KMS-11 (cell line): ENCODE measurements around the gene ZAP70.

Experiments
- H2AFZ ChIP-seq: fragments of 200-600 bp; sonication (generic); 2 replicates; pipeline ENCODE4 v1.6.1; 2016; ENCODE audit warnings: antibody characterized with exemption, mixed run types, low read depth
- H3K27ac ChIP-seq: fragments of 200-600 bp; sonication (generic); 2 replicates; pipeline ENCODE4 v1.6.1; 2016; ENCODE audit warnings: mild to moderate bottlenecking, mixed run types
- H3K27me3 ChIP-seq: fragments of 200-600 bp; sonication (generic); 2 replicates; pipeline ENCODE4 v1.6.1; 2017; ENCODE audit warnings: mild to moderate bottlenecking, low read depth, mixed run types, moderate library complexity; ENCODE audit not compliant: insufficient read depth
- H3K36me3 ChIP-seq: fragments of 200-600 bp; sonication (generic); 2 replicates; pipeline ENCODE4 v1.6.1; 2017; ENCODE audit warnings: mild to moderate bottlenecking, mixed run types; ENCODE audit not compliant: insufficient read depth
- H3K4me1 ChIP-seq: fragments of 200-600 bp; sonication (generic); 2 replicates; pipeline ENCODE4 v1.6.1; 2016; ENCODE audit warnings: mild to moderate bottlenecking, low read depth, mixed run types; ENCODE audit not compliant: poor library complexity, severe bottlenecking
- H3K4me2 ChIP-seq: fragments of 200-600 bp; sonication (generic); 2 replicates; pipeline ENCODE4 v1.7.0; 2016; ENCODE audit warnings: mild to moderate bottlenecking, mixed run types
- H3K4me3 ChIP-seq: fragments of 200-600 bp; sonication (generic); IDR thresholded peaks from 2 replicates; pipeline ENCODE4 v1.6.1; 2017; ENCODE audit warnings: low read depth, low read length, mixed read lengths; ENCODE audit not compliant: insufficient read depth
- H3K79me2 ChIP-seq: fragments of 200-600 bp; sonication (generic); 2 replicates; pipeline ENCODE4 v1.6.1; 2016; ENCODE audit warnings: low read depth, mixed run types; ENCODE audit not compliant: insufficient read depth
- H3K9ac ChIP-seq: fragments of 200-600 bp; sonication (generic); 2 replicates; pipeline ENCODE4 v1.6.1; 2016; ENCODE audit warnings: mild to moderate bottlenecking, mixed run types
- H4K20me1 ChIP-seq: fragments of 200-600 bp; sonication (generic); 2 replicates; pipeline ENCODE4 v1.6.1; 2016; ENCODE audit warnings: mild to moderate bottlenecking, mixed run types; ENCODE audit not compliant: insufficient read depth
- TF ChIP-seq, protein P1 (sequence below): fragments of 200-600 bp; sonication (generic); conservative IDR thresholded peaks from 2 replicates; pipeline ENCODE4 v1.6.1; 2017; ENCODE audit warnings: low read depth, mild to moderate bottlenecking, antibody characterized with exemption, low read length, moderate library complexity, mixed read lengths

ZAP70 gene

DNA sequence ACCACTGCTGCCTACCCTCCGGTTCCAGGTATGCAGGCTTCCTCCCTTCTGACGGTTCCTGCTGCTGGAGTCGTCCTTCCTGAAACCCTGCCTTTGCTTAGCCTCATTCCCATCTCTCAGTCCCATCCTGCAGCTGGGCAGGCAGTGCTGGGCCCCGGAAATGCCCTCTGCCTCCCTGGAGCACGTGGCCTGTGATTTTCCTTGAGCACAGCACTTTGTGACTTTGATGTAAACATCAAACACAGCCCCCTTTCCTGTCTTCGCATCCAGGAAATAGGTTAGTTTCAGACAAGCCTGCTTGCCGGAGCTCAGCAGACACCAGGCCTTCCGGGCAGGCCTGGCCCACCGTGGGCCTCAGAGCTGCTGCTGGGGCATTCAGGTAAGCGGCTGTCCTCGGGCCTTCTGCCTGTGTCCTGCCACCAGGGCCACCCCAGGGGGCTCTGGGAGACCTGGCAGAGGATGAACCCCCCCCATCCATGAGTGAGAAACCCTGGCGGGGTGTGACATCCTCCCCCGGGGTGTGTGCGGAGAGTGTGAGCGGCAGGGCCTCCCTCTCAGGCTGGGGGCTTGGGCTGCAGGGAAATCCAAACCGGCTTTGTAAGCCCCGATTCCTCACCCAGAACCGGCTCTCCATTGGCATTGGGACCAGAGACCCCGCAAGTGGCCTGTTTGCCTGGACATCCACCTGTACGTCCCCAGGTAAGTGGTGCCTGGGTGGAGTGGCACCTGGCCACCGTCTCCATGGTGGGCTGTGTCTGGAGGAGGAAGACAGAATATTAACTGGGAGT, at the start of gene ZAP70:
ZAP70 (plus strand) TSS at position 281 of the 788 bp plus-strand sequence. CDS start 10,461 bp downstream, outside the sequence.
- Histone ChIP-seq H3K27ac (no peak within 1 kb of the TSS), H3K9ac (no peak within 1 kb of the TSS), H4K20me1 (no peaks in the 10 kb centered on the region), H3K27me3 (no peaks in the 10 kb centered on the region), H3K4me2 (no peak within 1 kb of the TSS), H3K79me2 (no peaks in the 10 kb centered on the region), H3K4me1 (no peaks in the 10 kb centered on the region), H3K36me3 (no peaks in the 10 kb centered on the region), H2AFZ (no peak within 1 kb of the TSS), H3K4me3 (no peak within 1 kb of the TSS)
- TF ChIP-seq, protein P1, sequence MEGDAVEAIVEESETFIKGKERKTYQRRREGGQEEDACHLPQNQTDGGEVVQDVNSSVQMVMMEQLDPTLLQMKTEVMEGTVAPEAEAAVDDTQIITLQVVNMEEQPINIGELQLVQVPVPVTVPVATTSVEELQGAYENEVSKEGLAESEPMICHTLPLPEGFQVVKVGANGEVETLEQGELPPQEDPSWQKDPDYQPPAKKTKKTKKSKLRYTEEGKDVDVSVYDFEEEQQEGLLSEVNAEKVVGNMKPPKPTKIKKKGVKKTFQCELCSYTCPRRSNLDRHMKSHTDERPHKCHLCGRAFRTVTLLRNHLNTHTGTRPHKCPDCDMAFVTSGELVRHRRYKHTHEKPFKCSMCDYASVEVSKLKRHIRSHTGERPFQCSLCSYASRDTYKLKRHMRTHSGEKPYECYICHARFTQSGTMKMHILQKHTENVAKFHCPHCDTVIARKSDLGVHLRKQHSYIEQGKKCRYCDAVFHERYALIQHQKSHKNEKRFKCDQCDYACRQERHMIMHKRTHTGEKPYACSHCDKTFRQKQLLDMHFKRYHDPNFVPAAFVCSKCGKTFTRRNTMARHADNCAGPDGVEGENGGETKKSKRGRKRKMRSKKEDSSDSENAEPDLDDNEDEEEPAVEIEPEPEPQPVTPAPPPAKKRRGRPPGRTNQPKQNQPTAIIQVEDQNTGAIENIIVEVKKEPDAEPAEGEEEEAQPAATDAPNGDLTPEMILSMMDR = no peak

DNA sequence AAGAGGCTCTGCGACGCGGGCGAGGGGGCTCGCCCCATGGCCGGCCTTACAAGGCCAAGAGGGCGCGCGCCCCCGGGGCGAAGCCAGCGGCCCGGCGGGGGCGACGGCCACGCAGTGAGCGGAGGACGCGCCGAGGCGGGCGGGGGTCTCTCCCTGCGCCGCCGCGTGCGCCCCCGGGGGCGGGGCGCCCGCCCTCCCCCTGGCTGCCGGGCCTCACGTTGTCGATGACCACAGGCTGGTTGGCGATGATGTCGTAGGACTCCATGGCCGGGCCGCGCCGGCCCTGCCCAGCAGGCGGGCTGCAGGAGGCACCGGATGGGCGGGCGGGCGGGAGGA, 49.8 kb upstream of the ZAP70 start:
- no peak overlapping the region for H3K4me3 ChIP-seq
- H3K27me3 ChIP-seq = no peaks in the 10 kb centered on the region
- peak overlapping the region; percentile 76 for H3K9ac ChIP-seq
- TF ChIP-seq, protein P1 = no peak
- peaks cover 12% of the 10 kb centered on the region for H3K4me1 ChIP-seq
- peaks cover 26% of the 10 kb centered on the region; the same call in 1 of the 2 replicates for H3K79me2 ChIP-seq
- no peaks in the 10 kb centered on the region for H4K20me1 ChIP-seq
- peak overlapping the region; percentile 50; the same call in 1 of the 2 replicates for H3K4me2 ChIP-seq
- no peaks in the 10 kb centered on the region for H3K36me3 ChIP-seq
- peak overlapping the region; percentile 46 for H3K27ac ChIP-seq
- H2AFZ ChIP-seq = peak overlapping the region; percentile 25; the same call in 1 of the 2 replicates

GRCh38 chr2:97663962-97664635, 49.3 kb upstream of the ZAP70 start, which contains the start of gene ACTR1B:
ACTR1B (minus strand) TSS chr2:97664044; CDS start chr2:97663890, 154 bp downstream.
- peak within 1 kb of the TSS; percentile 99 for H3K9ac ChIP-seq
- peak within 1 kb of the TSS; percentile 99 for H3K27ac ChIP-seq
- TF ChIP-seq, protein P1 = peak; percentile 73
- H3K4me1 ChIP-seq = peaks cover 12% of the 10 kb centered on the region
- H4K20me1 ChIP-seq = no peaks in the 10 kb centered on the region
- H2AFZ ChIP-seq = peak within 1 kb of the TSS; percentile 77
- H3K27me3 ChIP-seq = no peaks in the 10 kb centered on the region
- no peaks in the 10 kb centered on the region for H3K36me3 ChIP-seq
- peak within 1 kb of the TSS; percentile 86 for H3K4me3 ChIP-seq
- H3K4me2 ChIP-seq = peak within 1 kb of the TSS; percentile 67
- peaks cover 26% of the 10 kb centered on the region; the same call in 1 of the 2 replicates for H3K79me2 ChIP-seq

- peak overlapping the region; percentile 99 for H3K9ac ChIP-seq
- TF ChIP-seq, protein P1 = 0 out of 2 replicates have a peak, but pooled peaks have one; percentile 22
- H3K4me3 ChIP-seq = peak overlapping the region; percentile 58
- H3K27ac ChIP-seq = peak overlapping the region; percentile 99
- peaks cover 26% of the 10 kb centered on the region; the same call in 1 of the 2 replicates for H3K79me2 ChIP-seq
- no peaks in the 10 kb centered on the region for H3K27me3 ChIP-seq
- peak overlapping the region; percentile 77 for H2AFZ ChIP-seq
- H3K4me1 ChIP-seq = peaks cover 12% of the 10 kb centered on the region
- H4K20me1 ChIP-seq = no peaks in the 10 kb centered on the region
- H3K4me2 ChIP-seq = peak overlapping the region; percentile 67
- no peaks in the 10 kb centered on the region for H3K36me3 ChIP-seq
Observed at GRCh38 chr2:97664636-97664970, 48.8 kb upstream of the ZAP70 start.
